Measurements from ENCODE around the gene ZDHHC3.

DNA sequence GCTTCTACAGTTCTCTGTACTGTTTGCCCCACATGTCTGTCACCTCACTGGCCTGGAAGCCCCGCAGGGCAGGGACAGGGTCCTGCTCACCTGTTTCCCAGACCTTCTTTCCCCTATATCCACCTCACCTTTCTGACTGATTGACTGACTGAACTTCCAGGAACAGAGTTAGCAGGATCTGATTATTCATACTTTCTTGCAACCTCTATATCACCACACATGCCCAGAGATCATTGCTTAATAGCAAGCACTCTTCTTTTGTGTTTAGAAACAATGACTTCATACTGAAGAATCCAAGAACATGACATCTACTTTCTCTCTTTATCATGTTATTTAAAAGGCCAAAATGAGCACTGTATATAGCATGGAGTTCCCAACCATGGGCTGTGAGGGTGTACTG, 32.1 kb upstream of the ZDHHC3 start:
- TF ChIP-seq GATA2 (IDR thresholded peaks at IDR 0.05; ENCODE audit: low read depth, low read length): no peak
- no peak for TF ChIP-seq GATA3 (IDR thresholded peaks at IDR 0.05; ENCODE audit: low read depth, low read length)
